Neural cell (in vitro differentiated cells): ENCODE data around the gene ATP2C2. TPM values are rescaled to one million over a fixed set of nuclear protein-coding genes. Genes with fewer than 3 reads are reported as not detected.

Experiments used
- H2AFZ ChIP-seq: fragments of 200-600, 300-800 bp; sonication (generic), shearing (Covaris generic); 2 replicates; pipeline ENCODE4 v1.6.0; 2014; ENCODE audit warnings: low read depth, mild to moderate bottlenecking, antibody characterized with exemption, low read length, moderate library complexity
- H3F3A ChIP-seq: fragments of 200-600 bp; shearing (Covaris generic); 2 replicates; pipeline ENCODE4 v1.6.1; 2016; ENCODE audit warnings: mild to moderate bottlenecking, moderate library complexity, mixed read lengths, antibody characterized with exemption, low read length; ENCODE audit not compliant: insufficient read depth, poor library complexity, severe bottlenecking
- H3K27ac ChIP-seq: fragments of 200-600, 300-800 bp; sonication (generic), shearing (Covaris generic); 2 replicates; pipeline ENCODE4 v1.5.1; 2014; ENCODE audit warnings: mild to moderate bottlenecking, low read length, moderate library complexity
- H3K27me3 ChIP-seq: fragments of 300-800, 200-600 bp; sonication (generic), shearing (Covaris generic); 2 replicates; pipeline ENCODE4 v1.6.0; 2014; ENCODE audit warnings: mild to moderate bottlenecking, low read depth, low read length, moderate library complexity; ENCODE audit not compliant: insufficient read depth
- H3K36me3 ChIP-seq: fragments of 300-800, 200-600 bp; sonication (generic), shearing (Covaris generic); 2 replicates; pipeline ENCODE4 v1.5.1; 2014; ENCODE audit warnings: mild to moderate bottlenecking, antibody characterized with exemption, low read length, moderate library complexity; ENCODE audit not compliant: insufficient read depth
- H3K4me2 ChIP-seq: fragments of 300-800, 200-600 bp; sonication (generic), shearing (Covaris generic); 2 replicates; pipeline ENCODE4 v1.6.0; 2014; ENCODE audit warnings: mild to moderate bottlenecking, low read length
- H3K4me3 ChIP-seq: fragments of 300-800, 200-600 bp; sonication (generic), shearing (Covaris generic); 2 replicates; pipeline ENCODE4 v1.5.1; 2014; ENCODE audit warnings: mild to moderate bottlenecking, low read length, moderate library complexity
- H3K79me2 ChIP-seq: fragments of 200-600 bp; shearing (Covaris generic); replicated peaks from 2 replicates; pipeline ENCODE4 v1.6.0; 2014; ENCODE audit warnings: mild to moderate bottlenecking, low read length, moderate library complexity; ENCODE audit not compliant: insufficient read depth
- H3K9ac ChIP-seq: fragments of 300-800, 200-600 bp; sonication (generic), shearing (Covaris generic); 2 replicates; pipeline ENCODE4 v1.6.1; 2016; ENCODE audit warnings: mild to moderate bottlenecking, low read length, mixed read lengths
- H3K9me2 ChIP-seq: fragments of 200-600 bp; shearing (Covaris generic); 2 replicates; pipeline ENCODE4 v1.6.1; 2016; ENCODE audit warnings: mild to moderate bottlenecking, low read length, mixed read lengths; ENCODE audit not compliant: insufficient read depth
- H3K9me3 ChIP-seq: fragments of 200-600, 300-800 bp; sonication (generic), shearing (Covaris generic); 2 replicates; pipeline ENCODE4 v1.6.1; 2016; ENCODE audit warnings: mild to moderate bottlenecking, mixed run types, low read length, moderate library complexity, mixed read lengths
- H4K20me1 ChIP-seq: fragments of 200-600 bp; shearing (Covaris generic); 2 replicates; pipeline ENCODE4 v1.6.1; 2016; ENCODE audit warnings: mild to moderate bottlenecking, mixed run types; ENCODE audit not compliant: insufficient read depth
- EP300 ChIP-seq: fragments of 450-650 bp; conservative IDR thresholded peaks from 2 replicates; pipeline ENCODE4 v1.6.1; 2014; ENCODE audit warnings: antibody characterized with exemption, mild to moderate bottlenecking, moderate library complexity; ENCODE audit not compliant: poor library complexity, severe bottlenecking
- EZH2 ChIP-seq: fragments of 200-600, 300-800 bp; shearing (Covaris generic), sonication (generic); IDR thresholded peaks from 2 replicates; pipeline ENCODE4 v1.6.1; 2014; ENCODE audit warnings: antibody characterized with exemption, low read length, borderline replicate concordance, mild to moderate bottlenecking; ENCODE audit not compliant: insufficient read depth, poor library complexity, severe bottlenecking
- MXI1 ChIP-seq: fragments of 450-650 bp; conservative IDR thresholded peaks from 2 replicates; pipeline ENCODE4 v1.6.1; 2014; ENCODE audit warnings: antibody characterized with exemption, mild to moderate bottlenecking; ENCODE audit not compliant: poor library complexity, severe bottlenecking
- POLR2AphosphoS5 ChIP-seq: IDR thresholded peaks from 2 replicates; pipeline ENCODE4 v1.6.1; 2012
- RAD21 ChIP-seq: fragments of 450-650 bp; conservative IDR thresholded peaks from 2 replicates; pipeline ENCODE4 v1.6.1; 2014; ENCODE audit warnings: antibody characterized with exemption, mild to moderate bottlenecking, moderate library complexity
- TAF1 ChIP-seq: IDR thresholded peaks from 2 replicates; pipeline ENCODE4 v1.6.1; 2012; ENCODE audit warnings: low read depth
- polyA plus RNA-seq: library from polyadenylated mRNA; depleted of rRNA; stranded (reverse); fragments of >200 nt; gene quantifications from 2 replicates; pipeline ENCODE4 v1.2.3, GENCODE V29; 2014
- TF ChIP-seq, protein P1 (sequence below): fragments of 450-650 bp; IDR thresholded peaks from 2 replicates; pipeline ENCODE4 v1.5.1; 2014; ENCODE audit warnings: antibody characterized with exemption, mild to moderate bottlenecking, moderate library complexity; ENCODE audit not compliant: poor library complexity, severe bottlenecking
- TF ChIP-seq, protein P2 (sequence below): IDR thresholded peaks from 2 replicates; pipeline ENCODE4 v1.6.1; 2012; ENCODE audit warnings: borderline replicate concordance

Gene ATP2C2
- polyA plus RNA-seq, 1 donor from 2014 or later, result not detected

DNA sequence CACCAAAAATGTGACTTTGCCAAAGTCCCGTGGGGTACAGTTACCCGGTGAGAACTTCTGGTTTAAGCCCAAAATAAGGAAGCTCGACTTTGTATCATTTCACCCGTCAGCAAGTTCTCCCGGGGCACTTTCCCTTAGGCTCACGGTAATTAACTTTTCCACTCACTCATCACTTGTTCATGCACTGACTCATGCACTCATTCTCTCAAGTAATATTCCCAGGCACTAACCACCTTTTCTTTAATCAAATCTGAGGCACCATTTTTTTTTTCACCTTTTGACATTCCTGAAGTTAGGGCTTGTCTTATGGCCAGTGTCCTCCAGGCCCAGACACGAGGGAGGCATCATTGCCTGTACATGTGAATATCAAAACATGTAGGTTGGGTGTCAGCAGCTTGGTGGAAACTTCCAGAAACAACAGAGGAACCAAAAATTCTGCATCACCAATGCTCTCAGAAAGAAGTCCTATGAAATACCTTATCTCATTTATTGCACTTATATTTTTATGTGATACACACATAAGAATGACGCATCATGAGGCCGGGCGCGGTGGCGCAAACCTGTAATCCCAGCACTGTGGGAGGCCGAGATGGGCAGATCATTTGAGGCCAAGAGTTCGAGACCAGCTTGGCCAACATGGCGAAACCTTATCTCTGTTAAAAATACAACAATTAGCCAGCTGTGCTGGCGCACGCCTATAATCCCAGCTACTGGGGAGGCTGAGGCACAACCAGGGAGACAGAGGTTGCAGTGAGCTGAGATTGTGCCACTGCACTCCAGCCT lies 36.1 kb upstream of the ATP2C2 start:
- Histone ChIP-seq H4K20me1 (no peaks in the 10 kb centered on the region), H3K36me3 (no peaks in the 10 kb centered on the region), H3K27me3 (no peaks in the 10 kb centered on the region), H3K9me3 (no peaks in the 10 kb centered on the region), H3K27ac (no peak overlapping the region), H3K79me2 (no peaks in the 10 kb centered on the region), H3K4me3 (no peak overlapping the region), H3K9ac (no peak overlapping the region), H2AFZ (no peak overlapping the region), H3K4me2 (no peak overlapping the region), H3K9me2 (no peaks in the 10 kb centered on the region), H3F3A (no peaks in the 10 kb centered on the region)
- TF ChIP-seq TAF1 (no peak), EP300 (no peak), POLR2AphosphoS5 (no peak), EZH2 (no peak), RAD21 (no peak), MXI1 (no peak)
- TF ChIP-seq, protein P1, sequence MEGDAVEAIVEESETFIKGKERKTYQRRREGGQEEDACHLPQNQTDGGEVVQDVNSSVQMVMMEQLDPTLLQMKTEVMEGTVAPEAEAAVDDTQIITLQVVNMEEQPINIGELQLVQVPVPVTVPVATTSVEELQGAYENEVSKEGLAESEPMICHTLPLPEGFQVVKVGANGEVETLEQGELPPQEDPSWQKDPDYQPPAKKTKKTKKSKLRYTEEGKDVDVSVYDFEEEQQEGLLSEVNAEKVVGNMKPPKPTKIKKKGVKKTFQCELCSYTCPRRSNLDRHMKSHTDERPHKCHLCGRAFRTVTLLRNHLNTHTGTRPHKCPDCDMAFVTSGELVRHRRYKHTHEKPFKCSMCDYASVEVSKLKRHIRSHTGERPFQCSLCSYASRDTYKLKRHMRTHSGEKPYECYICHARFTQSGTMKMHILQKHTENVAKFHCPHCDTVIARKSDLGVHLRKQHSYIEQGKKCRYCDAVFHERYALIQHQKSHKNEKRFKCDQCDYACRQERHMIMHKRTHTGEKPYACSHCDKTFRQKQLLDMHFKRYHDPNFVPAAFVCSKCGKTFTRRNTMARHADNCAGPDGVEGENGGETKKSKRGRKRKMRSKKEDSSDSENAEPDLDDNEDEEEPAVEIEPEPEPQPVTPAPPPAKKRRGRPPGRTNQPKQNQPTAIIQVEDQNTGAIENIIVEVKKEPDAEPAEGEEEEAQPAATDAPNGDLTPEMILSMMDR, result no peak

DNA sequence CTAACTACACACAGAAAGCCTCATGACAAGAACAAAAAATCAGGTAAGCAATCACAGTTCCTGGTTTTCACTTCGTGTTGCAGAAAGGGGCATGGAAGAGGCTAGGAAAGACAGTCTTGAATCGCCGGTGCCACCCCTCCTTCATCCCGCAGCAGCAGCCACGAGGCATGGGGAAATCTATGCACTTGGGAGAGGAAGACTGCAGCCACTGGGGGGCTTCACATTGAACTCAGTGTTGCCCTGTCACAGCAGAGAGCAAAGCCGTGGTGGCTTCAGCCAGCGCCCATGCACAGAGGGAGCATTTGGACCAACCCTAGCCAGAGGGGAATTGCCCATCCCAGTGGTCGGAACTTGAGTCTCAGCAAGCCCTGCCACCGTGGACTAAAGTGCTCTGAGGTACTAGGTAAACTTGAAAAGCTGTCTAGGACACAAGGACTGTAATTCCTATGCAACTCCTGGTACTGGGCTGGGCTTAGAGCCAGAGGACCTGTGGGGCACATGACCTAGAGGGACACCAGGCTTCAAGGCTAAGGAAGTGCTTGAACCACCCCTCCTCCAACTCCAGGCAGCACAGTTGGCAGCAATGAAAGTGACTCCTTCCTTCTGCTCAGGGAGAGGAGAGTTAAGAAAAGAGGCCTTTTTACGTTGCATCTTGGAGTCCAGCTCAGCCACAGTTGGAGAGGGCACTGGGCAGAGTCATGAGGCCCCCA lies 35.2 kb upstream of the ATP2C2 start:
- TF ChIP-seq, protein P1, result no peak
- TF ChIP-seq MXI1, result no peak
- TF ChIP-seq, protein P2, sequence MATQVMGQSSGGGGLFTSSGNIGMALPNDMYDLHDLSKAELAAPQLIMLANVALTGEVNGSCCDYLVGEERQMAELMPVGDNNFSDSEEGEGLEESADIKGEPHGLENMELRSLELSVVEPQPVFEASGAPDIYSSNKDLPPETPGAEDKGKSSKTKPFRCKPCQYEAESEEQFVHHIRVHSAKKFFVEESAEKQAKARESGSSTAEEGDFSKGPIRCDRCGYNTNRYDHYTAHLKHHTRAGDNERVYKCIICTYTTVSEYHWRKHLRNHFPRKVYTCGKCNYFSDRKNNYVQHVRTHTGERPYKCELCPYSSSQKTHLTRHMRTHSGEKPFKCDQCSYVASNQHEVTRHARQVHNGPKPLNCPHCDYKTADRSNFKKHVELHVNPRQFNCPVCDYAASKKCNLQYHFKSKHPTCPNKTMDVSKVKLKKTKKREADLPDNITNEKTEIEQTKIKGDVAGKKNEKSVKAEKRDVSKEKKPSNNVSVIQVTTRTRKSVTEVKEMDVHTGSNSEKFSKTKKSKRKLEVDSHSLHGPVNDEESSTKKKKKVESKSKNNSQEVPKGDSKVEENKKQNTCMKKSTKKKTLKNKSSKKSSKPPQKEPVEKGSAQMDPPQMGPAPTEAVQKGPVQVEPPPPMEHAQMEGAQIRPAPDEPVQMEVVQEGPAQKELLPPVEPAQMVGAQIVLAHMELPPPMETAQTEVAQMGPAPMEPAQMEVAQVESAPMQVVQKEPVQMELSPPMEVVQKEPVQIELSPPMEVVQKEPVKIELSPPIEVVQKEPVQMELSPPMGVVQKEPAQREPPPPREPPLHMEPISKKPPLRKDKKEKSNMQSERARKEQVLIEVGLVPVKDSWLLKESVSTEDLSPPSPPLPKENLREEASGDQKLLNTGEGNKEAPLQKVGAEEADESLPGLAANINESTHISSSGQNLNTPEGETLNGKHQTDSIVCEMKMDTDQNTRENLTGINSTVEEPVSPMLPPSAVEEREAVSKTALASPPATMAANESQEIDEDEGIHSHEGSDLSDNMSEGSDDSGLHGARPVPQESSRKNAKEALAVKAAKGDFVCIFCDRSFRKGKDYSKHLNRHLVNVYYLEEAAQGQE, result no peak
- Histone ChIP-seq H3K79me2 (no peaks in the 10 kb centered on the region), H3K4me2 (no peak overlapping the region), H3K27ac (no peak overlapping the region), H3K27me3 (no peaks in the 10 kb centered on the region), H4K20me1 (no peaks in the 10 kb centered on the region), H3F3A (no peaks in the 10 kb centered on the region), H3K9me2 (no peaks in the 10 kb centered on the region), H3K9ac (no peak overlapping the region), H3K9me3 (no peaks in the 10 kb centered on the region), H3K4me3 (no peak overlapping the region), H3K36me3 (no peaks in the 10 kb centered on the region), H2AFZ (no peak overlapping the region)
